Heart left ventricle (tissue), 13 donors: ENCODE results near the gene UBE2H.

Source experiments
- CTCF ChIP-seq, 12 donors: fragments of 200-600 bp; sonication (generic) in 4 of 12; IDR thresholded peaks; one replicate each; pipeline versions ENCODE4 v1.5.0 to v1.8.0; 2018 to 2022; ENCODE audit warnings: antibody characterized with exemption in 12 of 12, mild to moderate bottlenecking in 5 of 12
- POLR2A ChIP-seq, 2 donors: fragments of 450-650 bp; IDR thresholded peaks; one replicate each; pipeline ENCODE4 v1.6.1; 2017; ENCODE audit warnings: antibody characterized with exemption in 2 of 2, mild to moderate bottlenecking in 2 of 2, moderate library complexity in 2 of 2
- donor health status: ischemic (EF 13 %, LVEDD 7.1; RV severe dilation, severe dysfunction).
- donor health status: DM: no; HTN: yes; CAD: no.
- donor health status: DM: no; HTN: no; CAD: no.
- donor health status: ischemic (EF 25% LVEDD 6.9; RV normal size, moderate dysfunction).
- donor health status: ischemic (EF 25% LVEDD 5.7; RV mildly dilated, moderate dysfunction).
- donor health status: ischemic (EF 35%, LVEDD 5.7; RV mildly dilated, moderate dysfunction).
- donor health status: nonischemic (EF 11% LVEDD 7.7; RV severe dilation, severe dysfunction).
- donor health status: DM: yes; HTN: yes; CAD: no.
- donor health status: PGD.
- donor health status: ischemic (EF 29% LVEDD 5.4; RV normal size, mild dysfunction).
- donor health status: nonischemic (EF 23%, LVEDD 6.1; RV moderate dilation, normal function).

DNA sequence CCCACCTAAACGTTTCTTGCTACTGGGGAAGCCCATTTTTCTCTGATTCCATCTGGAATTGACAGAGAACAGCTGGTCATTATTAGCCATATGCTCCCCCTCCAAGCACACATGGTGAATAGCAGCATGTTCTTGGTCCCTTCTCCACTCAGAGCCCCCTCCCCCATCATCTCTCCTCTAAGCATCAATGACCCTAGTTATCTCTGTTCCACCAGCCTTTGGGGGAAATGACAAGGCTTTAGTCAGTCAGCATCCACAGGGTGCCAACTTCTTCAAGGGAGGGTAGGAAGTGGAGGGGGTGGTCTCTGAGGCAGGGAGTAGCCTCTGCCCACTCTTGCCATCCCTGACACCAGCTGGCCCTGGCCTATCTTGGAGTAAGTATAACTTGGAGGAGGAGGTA lies 163.1 kb downstream of the UBE2H start:
- TF ChIP-seq CTCF (IDR thresholded peaks at IDR 0.05), result no peak
- no peak for TF ChIP-seq POLR2A (IDR thresholded peaks at IDR 0.05)
